ENCODE data around the gene ELOVL7.

DNA sequence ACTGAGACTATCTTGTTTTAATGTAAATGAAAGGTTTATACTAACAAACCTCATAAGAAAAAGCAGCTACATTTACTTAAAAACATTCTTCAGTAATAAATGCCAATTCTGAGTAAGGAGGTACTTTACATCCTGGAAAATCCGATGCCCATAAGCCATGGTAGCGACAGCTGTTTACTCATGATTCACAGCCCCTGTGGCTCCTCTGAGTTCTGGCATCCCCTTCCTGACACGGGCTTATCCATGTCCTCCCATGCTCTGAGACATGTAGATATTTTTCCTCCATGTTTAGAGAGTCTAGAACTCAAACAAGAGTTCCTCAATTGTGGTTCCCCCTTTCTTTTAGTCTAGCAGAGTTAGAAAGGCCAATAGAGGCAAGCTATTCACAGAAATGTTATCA lies 81.0 kb downstream of the ELOVL7 start:
- TF ChIP-seq, protein P1, sequence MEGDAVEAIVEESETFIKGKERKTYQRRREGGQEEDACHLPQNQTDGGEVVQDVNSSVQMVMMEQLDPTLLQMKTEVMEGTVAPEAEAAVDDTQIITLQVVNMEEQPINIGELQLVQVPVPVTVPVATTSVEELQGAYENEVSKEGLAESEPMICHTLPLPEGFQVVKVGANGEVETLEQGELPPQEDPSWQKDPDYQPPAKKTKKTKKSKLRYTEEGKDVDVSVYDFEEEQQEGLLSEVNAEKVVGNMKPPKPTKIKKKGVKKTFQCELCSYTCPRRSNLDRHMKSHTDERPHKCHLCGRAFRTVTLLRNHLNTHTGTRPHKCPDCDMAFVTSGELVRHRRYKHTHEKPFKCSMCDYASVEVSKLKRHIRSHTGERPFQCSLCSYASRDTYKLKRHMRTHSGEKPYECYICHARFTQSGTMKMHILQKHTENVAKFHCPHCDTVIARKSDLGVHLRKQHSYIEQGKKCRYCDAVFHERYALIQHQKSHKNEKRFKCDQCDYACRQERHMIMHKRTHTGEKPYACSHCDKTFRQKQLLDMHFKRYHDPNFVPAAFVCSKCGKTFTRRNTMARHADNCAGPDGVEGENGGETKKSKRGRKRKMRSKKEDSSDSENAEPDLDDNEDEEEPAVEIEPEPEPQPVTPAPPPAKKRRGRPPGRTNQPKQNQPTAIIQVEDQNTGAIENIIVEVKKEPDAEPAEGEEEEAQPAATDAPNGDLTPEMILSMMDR (IDR thresholded peaks at IDR 0.05; ENCODE audit: insufficient read depth, low read length, poor library complexity, severe bottlenecking), result no peak
- no peak for TF ChIP-seq EZH2phosphoT487 (conservative IDR thresholded peaks at IDR 0.05; ENCODE audit: low read length)
